Epidermal melanocyte (primary cell): ENCODE data around the gene ANKRD10.

ENCODE experiments used
- DNase-seq: peaks from one replicate; pipeline ENCODE4 v3.0.0; 2011; ENCODE audit warnings: low spot score; ENCODE audit not compliant: insufficient read length

The ANKRD10 gene

DNA sequence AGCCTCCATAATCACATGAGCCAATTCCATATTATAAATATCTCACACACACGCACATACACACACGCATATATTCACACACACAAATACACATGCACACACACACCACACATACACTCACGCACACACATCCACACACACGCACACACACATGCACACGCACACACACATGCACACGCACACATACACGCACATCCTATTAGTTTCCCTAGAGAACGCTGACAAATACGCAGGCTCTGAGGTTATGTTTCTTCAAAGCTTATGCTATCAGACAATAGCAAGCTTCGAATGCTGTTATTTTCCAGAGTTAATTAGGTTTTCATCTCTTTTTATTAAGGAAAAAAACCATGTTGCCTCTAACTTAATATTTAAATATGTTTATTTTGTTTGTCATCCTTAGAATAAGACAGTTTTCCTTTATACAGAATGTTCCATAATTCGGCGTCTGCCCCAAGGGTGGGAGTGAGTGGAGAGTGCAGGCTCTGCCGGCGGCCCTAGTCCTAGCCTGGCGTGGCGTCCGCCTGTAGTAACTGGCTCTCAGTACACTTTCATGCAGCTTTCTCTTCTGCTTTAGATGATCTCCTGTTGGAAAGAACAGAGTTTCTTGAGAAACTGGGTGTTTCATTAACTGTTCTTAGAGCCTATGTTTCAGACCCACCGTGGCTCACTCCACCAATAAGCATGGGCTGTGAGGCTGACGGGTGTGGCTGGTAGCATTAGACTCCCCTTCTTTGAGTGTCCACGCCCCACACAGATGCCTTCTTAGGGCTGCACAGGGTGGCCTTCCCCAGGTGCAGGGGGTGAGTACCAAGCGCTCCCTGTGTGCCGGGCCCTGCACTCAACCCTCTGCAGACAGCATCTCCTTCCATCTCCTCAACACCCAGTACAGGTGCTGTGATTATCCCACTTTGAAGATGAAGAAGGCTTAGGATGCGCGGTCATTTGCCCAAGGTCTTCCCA, 30.4 kb upstream of the ANKRD10 start:
- no peak for DNase-seq

DNA sequence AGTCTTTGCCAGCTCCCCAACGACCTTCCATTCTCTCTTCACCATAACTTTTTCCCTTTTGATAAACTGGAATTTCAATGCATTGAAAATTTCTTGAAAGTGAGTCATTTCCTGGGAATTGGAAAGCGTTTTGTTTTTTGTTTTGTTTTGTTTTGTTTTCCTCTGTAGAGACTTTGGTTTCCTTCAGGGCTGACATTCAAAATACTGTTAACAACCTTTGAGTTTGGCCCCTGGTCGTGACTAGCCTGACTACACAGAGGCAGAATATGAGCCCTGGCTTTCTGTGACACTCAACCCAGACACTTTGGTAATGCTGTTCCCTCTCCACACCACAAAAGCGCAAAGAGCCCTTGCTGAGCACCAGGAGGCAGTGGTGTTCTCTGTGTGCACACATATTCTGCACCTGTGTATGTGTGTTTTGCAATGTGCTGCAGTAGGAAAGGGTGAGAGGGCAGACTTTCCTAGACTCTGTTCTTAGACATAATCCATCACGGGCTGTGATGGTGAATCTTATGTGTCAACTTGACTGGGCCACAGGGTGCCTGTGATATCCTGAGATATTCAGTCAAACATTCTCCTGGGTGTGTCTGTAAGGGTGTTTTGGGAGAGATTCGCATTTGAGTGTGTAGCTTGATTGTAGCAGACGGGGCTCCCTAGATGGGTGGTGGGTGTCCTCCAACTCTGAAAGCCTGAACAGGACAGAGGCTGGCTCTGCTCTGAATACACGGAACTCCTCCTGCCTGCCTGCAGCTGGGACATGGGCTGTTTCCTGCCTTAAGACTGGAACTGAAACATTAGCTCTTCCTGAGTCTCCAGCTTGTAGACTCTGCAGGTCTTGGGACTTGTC, 29.5 kb upstream of the ANKRD10 start:
- peak; percentile 41 for DNase-seq

GRCh38 chr13:110942248-110942981, 27.5 kb upstream of the ANKRD10 start:
- DNase-seq: no peak

GRCh38 chr13:110938662-110939421, 24.0 kb upstream of the ANKRD10 start:
- DNase-seq: no peak

- DNase-seq: no peak
These were observed 22.8 kb upstream of the ANKRD10 start for GRCh38 chr13:110937511-110938285.

- DNase-seq: no peak
These were observed 21.6 kb upstream of the ANKRD10 start for GRCh38 chr13:110936519-110936918.

DNA sequence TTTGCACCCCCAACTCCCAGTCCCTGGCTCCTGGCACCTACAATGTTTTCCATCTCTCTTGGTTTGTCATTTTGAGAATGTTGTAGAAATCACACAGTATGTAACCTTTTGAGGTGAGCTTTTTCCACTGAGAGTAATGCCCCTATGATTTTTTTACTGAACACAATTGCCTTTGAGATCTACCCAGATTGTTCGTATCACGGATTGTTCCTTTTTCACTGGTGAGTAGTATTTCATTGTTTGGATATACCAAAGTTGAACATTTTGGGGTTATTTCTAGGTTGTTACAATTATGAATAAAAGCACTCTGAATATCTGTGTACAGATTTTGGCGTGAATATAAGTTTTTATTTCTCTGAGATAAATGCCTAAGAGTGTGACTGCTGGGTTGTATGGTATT, 17.7 kb upstream of the ANKRD10 start:
- no peak for DNase-seq

DNA sequence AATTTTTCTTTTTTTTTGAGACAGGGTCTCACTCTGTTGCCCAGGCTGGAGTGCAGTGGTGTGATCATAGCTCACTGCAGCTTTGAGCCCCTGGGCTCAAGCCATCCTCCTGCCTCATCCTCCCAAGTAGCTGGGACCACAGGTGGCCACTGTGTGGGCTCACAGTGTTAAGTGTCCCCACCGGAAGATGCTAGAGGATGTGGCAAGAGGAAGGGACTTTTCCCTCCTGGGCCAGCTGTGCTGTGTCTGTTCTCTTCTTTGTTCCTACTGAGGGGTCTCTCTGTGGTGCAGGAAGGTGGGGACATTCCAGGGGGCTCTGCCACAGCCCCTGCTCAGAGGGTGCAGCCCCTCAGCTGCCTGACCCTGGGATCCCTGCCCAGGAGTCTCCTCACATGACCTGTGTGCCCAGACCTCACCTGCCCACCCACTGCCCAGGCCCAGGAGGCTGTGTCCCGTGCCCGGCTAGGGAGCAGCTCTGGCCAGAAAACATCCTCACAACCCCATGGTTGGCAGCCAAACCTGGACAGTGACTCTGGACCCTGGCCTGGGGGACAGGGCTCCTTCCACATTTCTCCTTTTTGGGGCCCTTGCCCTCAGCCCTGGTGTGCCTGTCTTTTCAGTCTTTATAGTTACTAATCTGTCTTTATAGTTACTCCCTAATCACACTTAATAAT, 14.4 kb upstream of the ANKRD10 start:
- no peak for DNase-seq

- no peak for DNase-seq
These were observed 10.2 kb upstream of the ANKRD10 start for GRCh38 chr13:110925023-110925612.

GRCh38 chr13:110924639-110924934, 9.7 kb upstream of the ANKRD10 start:
- DNase-seq: no peak

GRCh38 chr13:110923777-110924638, 9.1 kb upstream of the ANKRD10 start:
- no peak for DNase-seq

GRCh38 chr13:110923086-110923485, 8.2 kb upstream of the ANKRD10 start:
- no peak for DNase-seq

GRCh38 chr13:110922506-110922905, 7.6 kb upstream of the ANKRD10 start:
- DNase-seq: no peak

DNA sequence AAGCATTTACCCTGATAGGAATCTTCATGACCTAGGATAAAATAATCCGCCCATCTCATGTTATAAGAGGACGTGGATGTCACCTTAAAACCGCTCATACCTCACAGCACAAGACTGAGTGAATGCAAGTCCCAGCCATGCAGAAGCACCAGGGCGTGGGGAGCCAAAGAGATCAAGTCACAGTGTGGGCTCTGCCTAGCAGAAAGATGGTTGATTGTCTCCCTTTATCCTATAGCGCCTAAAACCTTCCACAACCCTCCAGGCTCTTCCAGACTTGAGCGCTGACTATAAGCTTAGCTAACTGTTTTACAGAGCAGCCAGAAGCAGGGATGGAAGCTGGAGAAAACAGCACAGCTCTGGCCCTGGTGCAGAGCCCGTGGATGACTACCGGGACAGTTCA, 6.8 kb upstream of the ANKRD10 start:
- DNase-seq: no peak

DNA sequence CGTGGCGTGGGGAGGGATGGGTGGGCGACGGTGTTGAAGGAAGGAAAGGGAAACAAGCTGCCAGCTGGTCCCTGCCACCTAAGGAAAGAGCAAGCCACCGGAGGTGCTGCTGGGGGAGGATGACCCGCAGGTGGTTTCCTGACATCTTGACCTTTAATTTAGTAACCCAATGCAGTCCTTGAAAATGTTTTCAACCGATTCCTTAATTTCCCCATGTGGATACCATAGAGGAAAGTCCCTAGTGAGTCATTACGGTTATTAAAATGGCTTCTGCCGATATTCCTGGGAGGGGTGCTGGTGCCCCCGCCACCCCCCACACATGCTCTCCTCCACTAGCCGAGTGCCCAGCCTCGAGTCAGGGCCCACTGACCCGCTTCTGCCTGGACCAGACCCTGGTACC, 6.3 kb upstream of the ANKRD10 start:
- no peak for DNase-seq

DNA sequence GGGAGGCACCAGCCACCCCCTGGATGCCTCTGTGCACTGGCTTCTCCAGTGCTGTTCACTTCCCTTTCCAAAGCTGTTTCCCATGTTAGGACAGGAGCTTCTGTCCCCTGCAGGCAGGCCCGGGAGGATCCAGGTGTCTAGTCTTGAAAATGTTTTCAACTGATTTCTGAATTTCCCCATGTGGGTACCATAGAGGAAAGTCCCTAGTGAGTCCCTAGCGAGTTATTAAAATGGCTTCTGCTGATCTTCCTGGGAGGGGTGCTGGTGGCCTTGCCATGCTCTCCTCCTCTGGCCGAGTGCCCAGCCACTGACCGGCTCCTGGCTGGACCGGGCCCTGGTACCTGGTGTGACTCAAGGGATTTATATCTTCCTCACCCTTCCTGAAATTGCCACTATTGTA, 5.2 kb upstream of the ANKRD10 start:
- no peak for DNase-seq

GRCh38 chr13:110916301-110917142, 1.7 kb upstream of the ANKRD10 start:
- DNase-seq: peak; percentile 84

GRCh38 chr13:110915874-110916206, 971 bp upstream of the ANKRD10 start:
- DNase-seq: no peak
